HepG2 (cell line): ENCODE measurements around the gene ABCB4.

Experiments
- CTCF ChIP-seq: sonication (generic); formaldehyde crosslinking; IDR thresholded peaks from 2 replicates; pipeline ENCODE4 v1.5.0; 2020; ENCODE audit warnings: mild to moderate bottlenecking, missing genetic modification reagents, moderate library complexity
- ETV6 ChIP-seq: sonication (generic); formaldehyde crosslinking; conservative IDR thresholded peaks from 2 replicates; pipeline ENCODE4 v1.4.0; 2020; ENCODE audit warnings: missing genetic modification reagents
- EZH2 ChIP-seq: conservative IDR thresholded peaks from 2 replicates; pipeline ENCODE4 v1.6.1; 2012; ENCODE audit warnings: mild to moderate bottlenecking, low read depth, low read length, moderate library complexity
- IKZF1 ChIP-seq: fragments of 450-650 bp; IDR thresholded peaks from 2 replicates; pipeline ENCODE4 v1.7.1; 2016
- KDM5B ChIP-seq: sonication (generic); formaldehyde crosslinking; IDR thresholded peaks from 2 replicates; pipeline ENCODE4 v1.4.0; 2020; ENCODE audit warnings: missing genetic modification reagents, mild to moderate bottlenecking, borderline replicate concordance
- RFX3 ChIP-seq: IDR thresholded peaks from 2 replicates; pipeline ENCODE4 v1.6.1; 2016; ENCODE audit warnings: missing biosample characterization, missing genetic modification reagents
- SP5 ChIP-seq: IDR thresholded peaks from 2 replicates; pipeline ENCODE4 v1.6.1; 2016; ENCODE audit warnings: low read depth, borderline replicate concordance
- TEAD2 ChIP-seq: sonication (generic); formaldehyde crosslinking; IDR thresholded peaks from 2 replicates; pipeline ENCODE4 v1.9.0; 2021; ENCODE audit warnings: missing genetic modification reagents
- ZBTB49 ChIP-seq: sonication (generic); formaldehyde crosslinking; IDR thresholded peaks from 2 replicates; pipeline ENCODE4 v1.4.0; 2020; ENCODE audit warnings: missing genetic modification reagents, borderline replicate concordance
- ZNF367 ChIP-seq: sonication (generic); formaldehyde crosslinking; IDR thresholded peaks from 2 replicates; pipeline ENCODE4 v1.4.0; 2020; ENCODE audit warnings: missing genetic modification reagents, borderline replicate concordance

- TF ChIP-seq RFX3 (CRISPR knock-in tag) (no peak), IKZF1 (no peak), CTCF (CRISPR knock-in tag) (no peak), TEAD2 (CRISPR knock-in tag) (no peak), ETV6 (CRISPR knock-in tag) (no peak), SP5 (no peak), ZBTB49 (CRISPR knock-in tag) (no peak), EZH2 (no peak), KDM5B (CRISPR knock-in tag) (no peak), ZNF367 (CRISPR knock-in tag) (no peak)
Observed at GRCh38 chr7:87483131-87483530, 7.7 kb upstream of the ABCB4 start.
